Measurements from ENCODE around the gene LRCH1.

Gene LRCH1

GRCh38 chr13:46536341-46536740 lies 16.6 kb upstream of the LRCH1 start:
- no peak for DNase-seq

DNA sequence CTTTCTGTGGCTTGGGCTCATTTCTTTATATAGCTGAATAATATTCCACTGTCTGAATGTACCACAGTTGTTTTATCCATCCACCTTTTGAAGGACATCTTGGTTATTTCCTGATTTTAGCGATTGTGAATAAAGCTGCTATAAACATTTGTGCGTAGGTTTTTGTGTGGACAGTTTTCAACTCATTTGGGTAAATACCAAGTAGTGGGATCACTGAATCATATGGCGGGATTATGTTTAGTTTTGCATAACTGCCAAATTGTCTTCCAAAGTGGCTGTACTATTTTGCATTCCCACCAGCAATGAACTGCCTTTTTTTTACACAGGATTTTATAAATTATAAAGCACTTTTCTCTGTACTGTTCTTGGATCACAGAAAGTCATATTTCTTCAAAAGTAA lies 13.7 kb upstream of the LRCH1 start:
- DNase-seq = no peak

DNA sequence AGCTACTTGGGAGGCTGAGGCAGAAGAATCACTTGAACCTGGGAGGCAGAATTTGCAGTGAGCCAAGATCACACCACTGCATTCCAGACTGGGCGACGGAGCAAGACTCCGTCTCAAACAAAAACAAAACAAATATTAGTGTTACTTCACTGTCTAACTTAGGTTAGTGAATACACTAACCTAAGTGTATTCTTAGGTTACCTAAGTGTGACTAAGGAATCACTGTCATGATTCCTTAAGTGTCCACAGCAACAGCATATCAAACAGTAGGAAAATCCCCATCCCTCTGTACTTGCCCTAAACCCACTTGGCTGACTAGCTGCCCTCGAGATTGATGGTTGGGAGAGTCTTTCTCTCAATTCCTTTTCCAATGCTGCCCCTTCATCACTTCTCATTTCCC lies 11.8 kb upstream of the LRCH1 start:
- DNase-seq = no peak

GRCh38 chr13:46542833-46543232 lies 10.1 kb upstream of the LRCH1 start:
- DNase-seq = no peak

DNA sequence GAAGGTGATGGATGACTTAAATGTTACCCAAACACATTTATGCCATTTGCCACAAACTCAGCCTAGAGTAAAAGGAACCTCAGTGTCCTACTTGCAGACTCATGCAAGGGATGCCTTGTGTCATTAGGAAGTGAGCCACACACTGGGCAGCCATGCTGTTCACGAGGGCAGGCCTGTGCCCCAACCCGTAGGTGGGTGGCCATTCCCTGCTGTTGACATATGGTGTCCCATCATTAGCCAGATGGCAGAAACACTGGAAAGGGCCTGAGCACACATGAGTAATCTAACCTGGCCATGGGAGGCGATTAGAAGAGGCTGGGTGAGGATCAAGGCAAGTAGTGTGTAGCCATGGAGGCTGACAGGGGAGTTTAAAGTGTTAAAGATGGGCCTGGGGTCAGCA lies 9.7 kb upstream of the LRCH1 start:
- no peak for DNase-seq

DNA sequence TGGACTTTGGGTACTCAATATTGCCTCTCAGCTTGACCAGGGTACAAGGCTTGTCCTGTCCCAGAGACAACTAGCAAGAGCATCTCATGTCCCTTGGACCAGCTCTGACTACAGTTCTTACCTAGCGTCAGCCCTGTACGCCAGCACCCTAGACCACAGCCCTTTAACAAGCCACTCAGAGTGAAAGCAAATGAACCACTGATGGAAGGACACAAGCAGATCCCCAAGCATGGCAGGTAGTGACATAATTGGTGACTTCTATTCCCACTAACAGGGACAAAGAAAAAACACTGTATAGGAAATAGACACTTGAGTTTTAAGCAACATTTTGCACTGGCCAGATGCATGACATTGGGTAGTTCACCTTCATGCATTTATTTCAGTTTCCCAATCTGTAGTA lies 8.8 kb upstream of the LRCH1 start:
- no peak for DNase-seq

DNA sequence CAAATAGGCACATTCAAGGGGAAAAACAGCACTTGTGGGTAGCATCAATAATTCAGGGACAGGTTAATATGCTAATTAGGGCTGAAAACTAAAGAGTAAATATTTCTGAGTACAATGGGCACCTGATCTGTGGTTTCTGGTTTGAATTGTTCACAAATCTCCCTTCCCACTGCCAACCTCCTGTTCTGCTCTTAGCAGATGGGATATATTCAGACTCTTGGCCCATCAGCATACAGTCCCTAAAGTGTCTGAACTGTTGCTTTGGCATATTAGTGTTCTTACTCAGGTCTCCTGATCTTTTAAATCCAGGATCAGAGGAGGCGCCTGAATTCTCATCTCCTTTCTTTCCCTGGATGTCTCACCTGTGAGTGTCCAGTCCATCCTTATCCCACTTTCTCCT lies 8.2 kb upstream of the LRCH1 start:
- DNase-seq = no peak

- no peak for DNase-seq
Observed at GRCh38 chr13:46546084-46546768, 6.7 kb upstream of the LRCH1 start.

DNA sequence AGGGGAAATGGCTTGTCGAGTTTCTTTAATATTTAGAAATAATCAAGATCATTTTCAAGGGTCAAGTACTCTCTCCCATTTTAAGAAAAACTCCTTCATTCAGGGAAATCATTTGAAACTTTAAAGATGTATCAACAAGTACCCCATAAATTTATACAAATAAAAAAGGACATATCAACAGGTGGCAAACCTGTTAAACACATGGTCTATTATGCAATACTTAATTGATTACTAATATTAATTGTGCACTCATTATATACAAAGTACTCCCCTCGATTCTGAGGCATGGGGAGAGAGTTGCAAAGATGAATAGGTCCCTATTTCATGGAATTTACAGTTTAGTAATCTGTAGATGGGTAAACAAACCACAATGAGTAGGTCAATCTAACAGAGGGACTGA lies 2.1 kb upstream of the LRCH1 start:
- no peak for DNase-seq

DNA sequence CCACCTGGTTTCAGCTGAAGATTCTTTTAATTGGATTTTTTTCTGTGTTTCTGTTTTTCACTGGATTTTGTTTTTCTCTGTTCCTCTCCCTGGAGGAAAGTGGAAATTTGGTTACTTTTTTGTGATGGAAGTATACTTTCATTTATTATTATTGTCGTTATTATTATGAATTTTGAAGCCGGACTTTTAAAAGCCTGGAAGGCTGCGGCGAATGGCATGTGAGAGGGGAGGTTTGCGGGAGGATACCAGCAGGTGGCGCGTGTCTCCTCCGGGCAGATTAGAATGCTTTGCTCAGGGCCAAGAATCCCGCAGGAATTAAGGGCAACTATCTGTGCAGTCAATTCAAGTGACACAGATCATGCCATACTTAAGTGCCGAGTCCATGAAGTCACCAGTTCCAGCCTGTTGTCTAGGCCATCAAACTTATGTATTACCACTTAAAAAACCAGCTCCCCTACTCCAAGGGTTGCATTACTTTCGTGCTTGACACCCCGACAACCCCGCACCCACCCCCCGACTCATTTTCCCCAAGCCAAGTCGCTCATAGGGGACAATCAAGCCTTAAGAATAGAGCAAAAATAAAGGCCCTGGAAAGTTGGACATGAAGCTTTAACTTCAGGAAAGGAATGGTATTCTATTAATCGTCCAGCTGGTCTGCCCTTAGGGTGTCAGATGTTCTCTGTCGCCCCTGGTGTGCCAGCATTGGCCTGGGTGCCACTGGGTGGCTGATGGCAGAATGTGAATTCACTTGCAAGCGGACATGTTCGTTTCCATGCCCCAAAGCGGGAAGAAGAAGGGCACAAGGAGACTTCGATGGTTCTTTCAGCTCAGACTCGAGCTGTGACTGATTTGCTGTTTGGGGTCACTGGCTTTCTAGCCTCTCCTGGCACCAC lies 1.3 kb upstream of the LRCH1 start:
- DNase-seq = peak; percentile 51

- no peak for DNase-seq
Observed at GRCh38 chr13:46552303-46552682, 677 bp upstream of the LRCH1 start.

GRCh38 chr13:46553521-46553885 lies 533 bp downstream of the LRCH1 start:
- peak; percentile 17 for DNase-seq

DNA sequence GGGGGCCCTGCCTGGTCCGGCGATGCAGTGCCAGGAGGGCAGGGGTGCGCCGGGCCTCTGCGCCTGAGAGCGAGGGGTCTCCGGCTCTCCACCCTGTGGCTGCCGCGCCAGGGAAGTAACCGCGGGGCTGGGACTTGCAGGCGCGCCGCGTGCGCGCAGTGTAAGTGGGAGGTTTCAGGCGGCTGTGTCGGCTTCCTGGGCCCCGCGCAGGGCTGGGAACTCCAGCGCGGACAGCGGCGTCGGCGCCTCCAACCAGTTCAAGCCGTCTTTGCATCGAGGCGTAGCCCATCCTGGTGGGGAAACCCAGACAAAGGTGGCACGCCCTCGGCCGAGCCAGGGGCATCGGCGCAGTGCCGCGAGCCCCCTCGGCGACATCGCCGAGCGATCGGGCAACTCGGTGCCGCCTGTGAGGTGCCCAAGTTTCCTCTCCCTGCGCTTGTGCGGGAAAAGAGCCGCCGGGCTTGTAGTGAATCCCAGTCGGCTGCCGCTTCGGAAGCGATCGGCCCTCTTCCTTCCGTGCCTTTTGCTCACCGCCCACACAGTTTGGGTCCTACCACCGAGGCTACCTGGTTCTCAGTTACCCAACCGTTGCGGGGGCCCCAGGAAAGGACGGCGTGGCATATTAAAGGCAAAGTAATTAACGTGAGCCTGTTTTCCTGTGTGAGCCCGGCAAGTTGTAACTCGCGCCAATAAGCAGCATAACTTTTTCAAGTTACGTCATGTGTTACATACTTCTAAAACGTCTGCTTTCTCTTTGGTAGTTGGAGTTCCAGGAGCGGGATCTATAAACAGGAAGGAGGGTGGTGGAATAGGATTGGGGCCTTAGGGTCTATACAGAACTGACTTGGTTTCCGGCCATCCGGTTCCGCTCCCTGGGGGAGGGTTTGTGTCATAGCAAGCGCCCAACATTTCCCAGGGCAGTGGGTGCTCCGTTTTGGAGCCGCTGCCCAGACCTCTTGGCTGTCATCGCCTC lies 1.2 kb downstream of the LRCH1 start:
- DNase-seq = peak; percentile 50

DNA sequence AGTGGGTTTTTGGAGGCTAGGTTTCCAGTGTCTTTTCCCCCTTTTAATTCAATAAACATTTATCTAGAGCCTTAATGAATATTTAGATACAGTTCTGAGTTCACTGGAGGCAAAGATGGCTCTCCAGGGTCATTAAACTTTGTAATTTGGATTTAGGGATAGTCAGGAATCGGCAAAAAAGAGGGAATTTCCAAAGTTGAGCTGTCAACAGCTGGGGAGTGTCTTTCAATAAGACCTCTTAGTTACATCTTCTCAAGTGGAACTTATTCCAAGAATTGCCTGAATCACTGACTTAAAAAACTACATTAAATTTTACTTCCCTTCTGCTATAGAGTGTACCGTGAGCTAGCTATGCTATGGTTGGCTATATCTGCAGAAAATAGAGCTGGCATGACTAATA lies 2.0 kb downstream of the LRCH1 start:
- no peak for DNase-seq

DNA sequence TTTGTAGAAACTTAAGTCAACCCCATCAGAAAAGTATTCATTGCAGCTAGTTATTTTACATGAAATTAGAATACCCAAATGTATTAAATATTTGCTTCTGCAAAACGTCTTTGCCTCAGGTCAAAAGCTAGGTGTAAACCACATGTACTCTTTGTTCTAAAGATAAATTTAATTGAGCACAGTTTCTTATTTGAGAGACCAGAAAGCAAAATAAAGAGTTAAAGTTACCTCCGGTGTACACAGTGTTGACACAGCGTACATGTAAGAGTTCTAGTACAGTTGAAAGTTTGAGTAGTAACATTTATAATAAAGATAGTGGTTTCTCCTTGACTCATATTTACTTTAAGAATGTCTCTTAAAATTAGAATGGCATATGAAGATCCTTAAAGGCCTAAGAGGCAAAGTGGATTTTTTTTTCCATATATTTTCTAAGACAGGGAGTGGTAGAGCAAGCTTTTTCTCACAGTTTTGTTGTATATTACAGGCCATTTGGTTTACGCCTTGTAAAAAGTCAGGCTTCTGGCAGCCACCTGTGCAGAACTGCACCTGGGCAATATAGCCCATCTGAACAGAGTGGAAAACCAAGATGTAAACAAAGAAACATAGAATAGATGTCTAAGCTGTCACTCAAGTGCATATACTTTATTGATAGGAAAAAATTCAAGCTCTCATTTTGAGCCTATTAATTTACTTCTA lies 2.9 kb downstream of the LRCH1 start:
- DNase-seq = no peak

GRCh38 chr13:46556418-46556779 lies 3.4 kb downstream of the LRCH1 start:
- DNase-seq = no peak

DNA sequence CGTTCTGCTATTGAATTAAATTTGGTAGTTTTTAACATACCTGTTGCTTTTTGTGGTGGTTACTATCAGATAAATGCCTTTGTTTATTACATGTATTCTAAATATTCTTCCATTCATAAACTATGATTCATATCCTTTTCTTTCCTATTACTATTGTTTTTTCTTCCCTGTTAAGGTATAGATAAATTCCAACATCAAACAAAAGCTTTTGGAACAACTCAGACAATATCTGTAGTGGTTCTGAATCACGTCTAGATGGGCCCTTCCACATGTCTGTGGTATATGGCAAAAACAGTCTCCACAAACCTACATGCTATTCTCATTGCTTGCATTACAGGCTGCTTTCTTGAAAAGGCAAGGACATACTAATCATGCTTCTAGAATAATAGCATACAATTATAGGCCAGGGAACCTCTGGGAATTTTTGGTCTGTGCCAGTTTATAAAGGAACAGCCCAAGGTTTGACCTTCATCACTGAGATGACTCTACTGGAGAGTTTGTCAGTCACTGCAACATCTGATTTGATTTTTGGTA lies 6.4 kb downstream of the LRCH1 start:
- DNase-seq = no peak

DNA sequence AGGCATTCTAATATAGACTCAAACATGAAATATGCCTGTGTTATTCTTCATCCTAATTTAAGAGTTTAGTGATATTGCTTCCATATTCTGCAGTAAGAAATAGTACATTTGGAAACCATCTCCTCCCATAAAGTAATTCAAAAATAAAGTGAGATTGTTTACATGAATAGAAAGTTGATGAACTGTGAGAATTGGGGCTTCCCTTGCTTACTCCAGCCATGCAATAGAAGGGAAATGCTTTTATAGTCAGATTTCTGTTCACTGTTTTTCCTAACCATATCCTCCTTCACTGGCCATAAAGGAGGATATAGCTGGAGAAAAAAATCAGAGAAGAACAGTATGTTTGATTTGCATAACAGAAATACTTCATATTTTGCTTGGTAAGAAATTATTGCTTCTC lies 7.8 kb downstream of the LRCH1 start:
- DNase-seq = no peak

- no peak for DNase-seq
Observed at GRCh38 chr13:46561286-46561685, 8.3 kb downstream of the LRCH1 start.

- no peak for DNase-seq
Observed at GRCh38 chr13:46561691-46562090, 8.7 kb downstream of the LRCH1 start.

DNA sequence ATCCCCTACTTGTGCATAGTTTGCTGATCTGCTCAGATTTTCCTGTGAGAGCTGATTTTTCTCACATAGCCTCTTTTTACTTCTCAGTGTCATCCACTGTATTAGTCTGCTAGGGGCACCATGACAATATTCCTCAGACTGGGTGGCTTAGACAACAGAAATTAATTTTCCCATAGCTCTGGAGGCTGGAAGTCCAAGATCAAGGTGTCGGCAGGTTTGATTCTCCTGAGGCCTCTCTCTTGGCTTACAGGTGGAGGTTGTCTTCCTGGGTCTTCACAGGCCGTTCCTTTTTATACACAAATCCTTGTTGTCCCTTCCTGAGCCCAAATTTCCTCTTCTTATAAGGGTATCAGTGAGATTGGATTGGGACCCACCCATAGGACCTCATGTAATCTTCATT lies 9.2 kb downstream of the LRCH1 start:
- DNase-seq = no peak

- DNase-seq = no peak
Observed at GRCh38 chr13:46562581-46562980, 9.6 kb downstream of the LRCH1 start.
